HEK293T (cell line): Measurements from ENCODE around the gene TPRG1.

Source experiments
- L3MBTL2 ChIP-seq: fragments of 450-650 bp; conservative IDR thresholded peaks from 2 replicates; pipeline ENCODE4 v1.6.1; 2016; ENCODE audit warnings: mild to moderate bottlenecking
- SP1 ChIP-seq: fragments of 450-650 bp; IDR thresholded peaks from 2 replicates; pipeline ENCODE4 v1.6.1; 2017
- SUZ12 ChIP-seq: fragments of 450-650 bp; IDR thresholded peaks from 2 replicates; pipeline ENCODE4 v1.6.1; 2016; ENCODE audit warnings: mild to moderate bottlenecking

GRCh38 chr3:189372243-189372642 lies 200.5 kb downstream of the TPRG1 start:
- TF ChIP-seq L3MBTL2 (no peak), SP1 (no peak), SUZ12 (no peak)
